NCI-H2171 treated with DMSO at 0.1 percent for 48 hours (cell line): ENCODE results near the gene MORC1.
A peak's percentile ranks its signal among the peaks of the same experiment; 100 is the strongest.

Source experiments
- DNase-seq: peaks from one replicate; lab custom pipeline; 2025; lab: John Stamatoyannopoulos, UW

MORC1 gene

DNA sequence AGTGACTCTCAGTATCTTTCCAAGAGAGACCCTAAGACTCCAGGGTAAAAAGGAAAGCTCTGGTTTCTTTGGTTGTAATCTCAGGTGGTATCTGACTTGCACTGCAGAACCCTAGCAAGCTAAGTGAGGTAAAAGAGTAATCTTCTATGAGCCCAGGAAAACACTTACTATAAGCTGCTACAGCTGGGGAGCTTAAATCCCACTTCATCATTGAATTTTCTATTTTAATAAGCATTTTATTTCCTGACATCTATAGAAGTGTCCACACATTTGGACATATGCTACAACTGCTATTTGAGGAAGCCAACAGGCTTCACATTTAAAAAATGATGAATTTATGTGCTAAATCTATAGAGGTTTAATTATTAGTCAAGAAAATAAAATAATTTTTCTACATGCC lies 91.1 kb downstream of the MORC1 start:
- DNase-seq: no peak

DNA sequence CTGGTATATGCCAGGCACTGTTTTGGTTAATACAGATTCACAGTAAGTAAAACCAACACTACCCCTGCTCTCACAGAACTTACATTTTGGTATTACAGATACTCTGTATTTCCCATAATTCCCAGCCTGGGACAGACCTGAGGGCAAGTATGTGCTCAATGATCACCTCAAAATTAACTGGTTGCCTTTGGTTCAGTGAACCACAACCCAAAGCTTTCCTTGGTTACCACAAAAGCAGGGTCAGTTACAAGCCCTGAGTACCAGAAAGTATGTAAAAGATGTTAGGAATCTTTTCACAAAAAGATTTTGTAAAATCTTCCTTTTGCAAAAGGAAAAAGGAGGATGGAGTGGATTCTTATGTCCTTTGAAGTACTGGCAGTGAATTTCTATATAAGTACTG lies 92.0 kb downstream of the MORC1 start:
- DNase-seq: no peak

DNA sequence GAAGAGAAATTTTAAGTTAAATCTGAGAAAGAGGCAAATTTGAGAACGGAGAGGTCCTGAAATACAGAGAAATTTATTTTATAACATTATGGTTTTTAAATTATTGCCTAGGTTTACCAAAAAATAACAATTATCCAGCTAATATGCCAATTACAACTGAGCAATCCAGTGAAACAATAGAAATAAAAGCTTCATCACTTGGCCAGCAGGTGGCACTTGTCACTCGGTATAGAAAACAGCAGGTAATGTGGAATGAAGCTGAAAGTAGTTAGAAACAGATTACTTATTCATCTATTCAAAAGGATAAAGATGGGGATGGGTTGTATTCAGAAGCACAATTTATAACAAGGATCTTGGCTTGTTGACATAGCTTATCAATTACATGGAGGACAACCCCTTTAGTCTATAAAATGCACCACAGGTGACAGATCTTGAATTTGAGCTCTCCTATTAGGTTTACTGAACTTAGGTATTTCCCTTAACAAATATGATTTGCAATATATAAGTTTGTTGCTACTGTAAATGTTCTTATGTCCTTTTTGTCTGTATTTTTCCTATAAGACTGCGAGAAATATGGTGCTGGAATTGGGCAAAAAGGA lies 94.2 kb downstream of the MORC1 start:
- DNase-seq: peak; percentile 66

DNA sequence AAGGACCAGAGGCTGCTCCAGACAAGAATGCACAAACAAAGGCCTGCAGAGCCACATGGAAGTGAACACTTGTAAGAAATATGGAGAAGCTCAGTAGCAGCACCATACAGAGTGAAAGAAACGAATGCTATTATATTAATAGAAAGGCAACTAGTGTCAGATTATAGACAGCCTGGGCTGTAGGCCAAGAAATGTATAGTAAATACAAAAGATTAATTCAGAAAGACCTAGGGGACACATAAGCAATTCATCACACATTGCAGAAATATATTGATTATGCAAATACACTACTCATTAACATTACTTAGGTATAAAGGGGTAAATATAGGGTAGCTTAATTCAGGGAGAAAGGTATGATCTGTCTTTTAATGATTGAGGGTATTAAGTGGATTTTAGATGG lies 94.8 kb downstream of the MORC1 start:
- no peak for DNase-seq

DNA sequence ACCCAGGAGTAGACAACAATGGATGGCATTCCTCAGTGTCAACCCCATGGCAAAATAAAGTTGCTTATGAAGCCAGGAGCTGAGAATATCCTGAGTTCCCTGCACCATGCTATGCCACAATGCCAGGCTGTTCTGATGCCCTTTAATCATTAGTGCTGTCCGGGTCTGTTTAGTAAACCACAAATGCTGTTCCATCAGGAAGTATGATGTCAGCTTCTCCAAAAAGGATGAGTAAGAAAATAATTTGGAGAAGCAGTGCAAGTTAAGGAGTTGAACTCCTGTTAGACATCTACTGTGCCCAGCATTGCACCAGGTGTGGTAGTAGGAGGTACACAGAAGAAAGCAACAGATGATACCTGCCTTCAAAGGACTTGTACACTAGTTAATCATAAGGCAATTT lies 96.4 kb downstream of the MORC1 start:
- DNase-seq: no peak

DNA sequence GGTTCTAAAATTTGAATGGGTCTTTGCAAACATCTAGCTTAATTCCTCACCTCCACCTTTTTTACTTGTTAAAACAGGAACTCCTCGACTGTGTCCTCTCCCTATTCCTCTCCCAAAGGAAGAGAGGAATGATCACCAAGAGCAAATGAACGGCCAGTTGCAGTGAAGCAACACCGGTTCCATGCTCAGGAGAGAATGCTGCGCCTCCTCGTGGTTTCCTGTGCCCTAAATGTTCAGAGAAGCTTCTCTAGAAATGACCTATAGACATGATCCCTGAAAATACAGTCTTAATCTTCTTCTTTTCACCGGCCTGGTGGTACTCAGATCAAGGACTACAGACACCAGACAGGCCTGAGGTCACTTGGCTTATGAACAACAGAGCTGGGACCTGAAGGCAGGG lies 99.1 kb downstream of the MORC1 start:
- DNase-seq: no peak

DNA sequence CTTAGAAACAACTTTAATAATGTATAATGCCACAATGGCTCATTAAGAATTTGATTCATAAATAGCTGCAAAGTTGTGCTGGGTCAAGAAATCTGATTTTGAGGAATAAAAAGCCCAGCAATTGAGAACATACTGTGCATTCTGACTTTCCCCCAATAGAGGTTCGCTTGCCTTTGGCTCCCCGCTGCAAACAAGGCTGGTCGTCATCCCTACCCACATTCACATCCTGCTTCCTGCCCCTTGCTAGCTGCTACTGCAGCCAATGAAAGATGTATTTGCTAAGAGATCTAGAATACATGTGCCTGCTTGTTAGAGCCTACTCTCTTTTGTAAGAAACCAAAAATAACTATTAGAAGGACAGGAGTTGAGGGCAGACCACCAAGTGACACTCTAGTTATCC lies 112.5 kb downstream of the MORC1 start:
- no peak for DNase-seq

DNA sequence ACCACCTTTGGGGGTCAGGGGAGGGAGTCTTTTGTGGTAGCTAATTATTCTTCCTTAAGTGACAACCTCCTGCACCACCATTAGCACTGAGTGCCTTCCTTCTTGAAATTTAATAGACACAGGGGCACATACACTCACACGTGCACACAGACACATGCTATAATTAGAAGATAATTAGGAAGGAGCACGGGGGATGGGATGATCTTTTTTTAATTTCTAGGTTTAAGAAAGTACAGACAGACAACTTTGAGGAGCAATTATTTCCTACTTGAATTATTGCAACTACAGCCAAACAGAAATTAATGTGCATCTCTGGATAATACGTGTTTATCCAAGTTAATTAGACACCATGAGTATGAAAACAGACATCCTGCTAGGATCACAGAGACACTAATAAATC lies 119.5 kb downstream of the MORC1 start:
- DNase-seq: no peak

DNA sequence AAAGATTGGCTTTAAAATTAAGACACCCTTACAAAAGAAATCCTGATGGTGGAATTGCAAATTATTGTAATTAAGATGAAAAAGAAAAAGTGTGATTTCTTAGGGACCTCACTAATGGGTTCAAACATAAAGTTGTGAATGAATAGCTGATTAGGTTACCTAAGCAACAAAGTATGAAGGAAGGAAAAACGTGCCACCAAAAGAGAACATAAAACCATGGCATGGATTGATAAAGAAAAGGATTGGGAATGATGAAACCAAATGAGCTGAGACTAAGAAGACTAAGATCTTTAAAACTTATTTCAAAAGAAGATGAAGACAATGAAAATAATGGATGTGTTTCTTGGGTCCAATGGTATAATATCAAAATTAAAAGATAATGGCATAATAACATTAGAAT lies 132.1 kb downstream of the MORC1 start:
- no peak for DNase-seq

DNA sequence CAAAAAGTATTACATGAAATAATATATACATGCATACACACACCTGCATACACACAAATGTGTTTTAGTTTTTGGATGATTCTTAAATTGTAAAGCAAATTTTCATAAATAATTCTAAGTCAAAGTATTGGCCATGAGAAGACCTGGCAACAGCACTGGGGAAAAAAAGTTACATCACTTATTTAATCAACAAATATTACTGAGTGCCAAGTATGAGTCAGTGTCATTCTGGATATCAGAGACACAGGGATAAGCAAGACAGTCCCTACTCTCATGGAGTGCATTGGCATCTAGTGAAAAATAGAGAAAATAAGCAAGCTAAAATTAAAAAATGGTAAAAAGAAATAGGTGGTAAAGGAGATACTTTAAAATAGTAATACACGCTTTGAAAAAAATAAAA lies 134.9 kb downstream of the MORC1 start:
- no peak for DNase-seq

DNA sequence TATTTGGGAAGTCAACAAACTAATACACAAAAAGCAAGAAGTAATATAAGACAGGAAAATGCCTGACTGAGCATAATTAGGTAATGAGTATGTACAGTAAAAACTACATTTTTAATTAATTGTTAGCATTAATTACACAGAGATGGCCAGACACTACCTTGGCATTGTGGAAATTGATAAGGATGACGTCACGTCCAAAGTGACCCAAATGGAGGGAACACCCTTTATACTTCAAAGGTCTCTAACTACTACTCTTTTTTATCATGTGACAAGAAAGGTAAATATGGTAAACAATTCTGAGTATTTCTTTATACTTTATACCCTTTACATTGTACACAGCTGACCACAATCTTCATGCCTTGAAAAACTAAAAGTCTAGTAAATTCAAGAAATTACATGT lies 141.9 kb downstream of the MORC1 start:
- no peak for DNase-seq

DNA sequence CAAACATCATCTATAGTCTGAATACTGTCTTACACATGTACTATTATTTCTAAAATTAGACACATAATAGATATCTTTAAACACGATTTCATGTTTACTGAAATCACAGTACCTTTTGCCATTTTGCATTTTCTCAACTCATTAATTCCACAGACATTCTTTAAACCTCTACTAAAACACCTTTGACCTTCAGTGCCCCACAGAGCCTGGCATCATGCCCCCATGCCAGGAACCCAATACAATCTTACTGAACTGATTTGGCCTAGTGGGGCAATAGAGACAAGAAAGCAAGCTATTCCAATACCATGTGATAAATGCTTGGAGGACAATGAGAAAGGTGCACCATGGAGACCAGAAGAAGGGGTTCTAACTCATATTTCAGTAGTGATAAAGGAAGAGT lies 144.9 kb downstream of the MORC1 start:
- DNase-seq: no peak

DNA sequence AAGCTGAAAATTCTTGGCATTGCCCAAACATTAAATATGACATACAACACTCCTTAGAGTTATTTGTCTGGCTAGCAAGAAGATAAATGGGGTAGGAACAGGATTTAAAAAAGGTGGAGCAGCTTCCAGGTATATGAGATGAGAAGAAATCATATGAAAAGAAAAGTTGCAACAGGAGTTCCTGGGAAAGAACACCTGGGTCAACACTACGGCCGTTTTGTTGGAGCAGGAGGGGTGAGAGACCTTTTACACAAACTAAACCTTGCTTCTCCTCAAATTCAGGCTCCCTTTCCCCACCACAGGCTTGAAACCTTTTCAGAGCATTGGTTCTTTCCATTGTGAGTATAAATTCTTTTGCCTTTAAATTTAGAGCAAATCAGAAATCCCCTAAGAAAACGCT lies 145.5 kb downstream of the MORC1 start:
- DNase-seq: no peak

DNA sequence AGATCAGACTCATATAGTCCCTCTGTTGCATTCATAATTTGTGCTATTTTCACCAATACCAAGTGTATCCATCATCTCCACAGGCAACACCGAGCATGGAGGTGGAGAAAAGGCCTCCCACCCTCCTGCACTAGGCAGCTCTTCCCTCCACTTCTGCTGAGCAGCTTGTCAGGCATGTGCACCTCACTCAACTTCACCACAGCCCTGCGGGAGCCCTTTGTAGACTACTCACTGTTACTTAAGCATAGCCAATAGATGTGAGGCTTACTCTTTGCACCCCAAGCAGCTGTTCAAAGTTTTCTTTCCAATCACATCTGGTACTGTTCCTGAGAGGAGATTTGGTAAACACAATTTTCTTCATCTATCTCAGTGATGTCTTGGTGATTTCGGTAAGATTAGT lies 147.4 kb downstream of the MORC1 start:
- no peak for DNase-seq

DNA sequence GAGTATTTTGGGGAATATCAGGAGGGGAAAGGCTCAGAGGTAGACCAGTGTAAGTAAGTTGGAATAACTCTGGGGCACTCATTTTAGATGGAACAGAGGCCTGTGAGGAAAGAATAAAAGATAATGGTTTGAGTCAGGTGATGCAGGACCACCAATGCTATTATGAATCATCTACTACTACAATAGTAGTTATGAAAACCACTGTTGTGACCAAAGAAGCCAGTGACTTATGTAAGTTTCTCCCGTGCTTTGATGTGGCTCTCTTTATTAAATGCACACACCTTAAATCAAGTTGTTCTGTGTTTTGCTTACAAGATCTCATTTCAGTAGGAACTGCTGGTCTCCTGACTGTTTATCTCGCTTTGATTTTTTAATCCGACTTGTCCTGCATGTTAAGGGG lies 151.2 kb downstream of the MORC1 start:
- DNase-seq: no peak

DNA sequence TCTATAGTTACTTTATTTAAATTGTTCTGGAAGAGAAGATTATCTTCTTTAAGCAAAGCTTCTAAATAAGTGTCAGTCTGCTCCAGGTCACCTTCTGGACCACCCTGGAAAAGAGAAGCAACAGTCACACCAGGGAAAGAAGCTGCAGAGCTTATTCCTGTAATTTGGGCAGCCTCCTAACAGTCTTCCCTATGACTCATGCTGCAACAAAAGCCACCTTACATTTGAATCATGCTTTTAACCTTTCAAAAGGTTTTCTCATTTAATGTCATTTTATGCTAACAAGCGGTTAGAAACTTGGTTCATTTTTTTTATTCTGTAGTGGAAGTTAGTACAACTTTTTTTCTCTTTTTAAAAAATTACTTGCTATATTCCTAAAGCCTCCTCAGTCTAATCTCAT lies 158.9 kb downstream of the MORC1 start:
- no peak for DNase-seq

DNA sequence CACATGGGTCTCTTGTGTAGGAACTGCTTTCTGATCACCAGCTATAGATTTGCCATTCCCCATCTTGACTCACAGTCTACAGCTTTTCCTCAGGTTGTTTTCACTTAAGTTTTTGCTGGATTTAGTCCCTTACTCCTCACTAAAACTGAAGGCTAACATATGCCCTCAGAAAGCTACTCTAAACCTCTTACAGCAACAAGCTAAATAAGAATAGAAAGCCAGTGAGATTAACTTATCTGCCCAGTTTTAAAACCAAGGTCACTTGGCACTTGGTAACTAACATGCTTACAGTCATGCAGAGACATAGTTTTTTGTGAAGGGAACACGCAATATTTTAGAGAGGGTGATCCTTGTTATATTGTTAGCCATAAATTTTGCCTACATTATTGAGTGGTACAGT lies 164.2 kb downstream of the MORC1 start, which contains the start of gene GUCA1C:
Gene GUCA1C (minus strand): TSS at position 180 of the 400 bp plus-strand sequence. CDS start 117 bp downstream, at position 63.
- DNase-seq: no peak

DNA sequence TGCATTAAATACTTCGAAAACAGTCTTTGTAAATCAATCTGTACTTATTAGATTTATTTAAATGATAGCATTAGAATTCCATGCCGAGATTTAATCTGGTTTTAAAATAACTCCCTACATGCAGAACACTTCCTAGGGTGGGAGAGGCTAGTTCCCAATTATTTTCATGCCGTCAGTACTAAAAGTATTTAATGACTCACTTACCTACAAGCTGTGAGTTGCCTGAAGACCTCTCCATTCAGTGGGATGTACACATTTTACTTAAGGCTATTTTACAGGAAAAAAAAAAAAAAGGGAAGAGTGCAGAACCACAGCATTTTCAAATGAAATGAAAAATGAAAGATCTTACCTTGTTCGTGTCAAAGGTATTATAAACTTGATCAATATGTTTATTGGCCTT lies 164.7 kb downstream of the MORC1 start:
- no peak for DNase-seq

DNA sequence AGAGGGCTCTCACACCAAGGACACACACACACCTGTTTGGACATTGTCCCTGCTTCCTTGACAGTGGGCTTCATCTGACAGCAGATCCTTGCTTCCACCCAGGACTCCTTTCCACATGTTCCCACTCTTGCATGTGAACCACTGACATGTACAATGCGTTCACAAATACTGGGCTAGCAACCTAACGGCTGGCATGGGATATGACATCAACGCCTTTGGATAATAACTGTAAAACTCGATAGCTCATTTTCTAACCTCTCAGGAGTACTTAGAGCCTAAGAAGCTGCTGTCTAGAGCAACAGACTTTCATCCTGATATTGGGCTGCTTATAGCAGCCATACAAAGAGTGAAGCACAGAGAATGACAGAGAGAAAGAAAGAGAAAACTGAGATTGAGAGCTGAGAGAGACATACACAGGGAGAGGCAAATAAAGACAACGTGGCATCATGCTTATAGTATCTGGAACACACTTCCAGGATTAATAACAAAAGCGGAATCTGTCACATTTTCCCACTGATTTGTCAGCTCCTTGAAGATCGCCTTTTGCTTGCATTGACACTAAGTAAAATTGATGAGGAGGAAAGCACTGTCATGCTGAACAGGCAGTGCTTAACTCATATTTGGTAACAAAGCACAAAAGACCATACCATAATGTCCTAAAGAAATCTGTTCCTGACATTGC lies 166.0 kb downstream of the MORC1 start:
- no peak for DNase-seq

DNA sequence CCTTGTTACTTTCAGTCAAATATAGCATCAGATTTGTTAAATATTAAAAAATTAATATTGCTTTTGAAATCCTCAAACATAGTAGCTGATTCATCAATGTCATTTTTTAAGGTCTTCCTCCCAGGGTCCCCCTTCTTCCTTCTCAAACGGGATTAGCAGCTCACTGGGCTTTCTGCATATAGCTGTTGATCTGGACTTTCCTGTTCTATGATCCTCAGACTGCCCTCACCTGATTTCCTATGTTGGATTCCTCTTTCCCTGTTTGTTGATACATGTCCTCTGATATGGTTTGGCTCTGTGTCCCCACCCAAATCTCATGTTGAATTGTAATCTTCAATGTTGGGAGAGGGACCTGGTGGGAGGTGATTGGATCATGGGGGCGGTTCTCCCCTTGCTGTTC lies 170.1 kb downstream of the MORC1 start:
- DNase-seq: no peak

DNA sequence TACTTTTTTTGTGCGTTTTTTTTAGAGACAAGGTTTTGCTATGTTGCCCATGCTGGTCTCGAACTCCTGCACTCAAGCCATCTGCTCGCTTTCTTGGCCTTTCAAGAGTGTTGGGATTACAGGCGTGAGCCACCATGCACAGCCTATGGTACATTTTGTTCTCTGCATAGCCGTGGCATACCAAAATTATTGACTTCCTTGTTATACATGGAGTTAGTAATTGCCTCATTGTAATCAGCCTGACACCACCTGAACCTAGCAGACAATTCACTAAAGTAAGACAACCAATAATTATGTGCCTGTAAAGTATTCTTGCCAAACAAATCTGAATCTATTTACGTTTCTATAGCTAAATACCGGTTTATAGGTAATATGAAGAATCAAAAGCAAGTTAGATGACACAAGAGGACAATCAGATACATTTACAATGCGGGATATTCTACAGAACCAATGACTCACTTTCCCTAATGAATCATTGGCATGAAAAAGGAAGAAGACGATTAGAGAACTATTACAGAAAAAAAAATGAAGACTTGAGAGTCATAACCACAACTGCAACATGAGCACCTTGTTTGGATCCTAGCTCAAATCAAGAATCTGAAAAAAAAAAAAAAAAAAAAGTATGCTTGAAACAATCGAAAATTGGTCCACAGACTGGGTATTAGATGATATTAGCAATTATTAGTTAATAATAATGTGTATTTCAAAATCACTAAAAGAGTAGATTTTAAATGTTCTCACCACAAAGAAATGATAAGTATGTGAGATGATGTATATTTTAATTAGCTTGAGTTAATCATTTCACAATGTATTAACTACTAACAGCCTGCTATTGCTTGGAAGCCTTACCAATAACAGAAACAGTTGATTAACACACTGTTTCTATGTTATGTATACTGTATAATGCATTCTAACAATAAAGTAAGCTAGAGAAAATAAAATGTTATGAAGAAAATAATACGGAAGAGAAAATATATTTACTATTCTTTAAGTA lies 171.3 kb downstream of the MORC1 start:
- DNase-seq: no peak

DNA sequence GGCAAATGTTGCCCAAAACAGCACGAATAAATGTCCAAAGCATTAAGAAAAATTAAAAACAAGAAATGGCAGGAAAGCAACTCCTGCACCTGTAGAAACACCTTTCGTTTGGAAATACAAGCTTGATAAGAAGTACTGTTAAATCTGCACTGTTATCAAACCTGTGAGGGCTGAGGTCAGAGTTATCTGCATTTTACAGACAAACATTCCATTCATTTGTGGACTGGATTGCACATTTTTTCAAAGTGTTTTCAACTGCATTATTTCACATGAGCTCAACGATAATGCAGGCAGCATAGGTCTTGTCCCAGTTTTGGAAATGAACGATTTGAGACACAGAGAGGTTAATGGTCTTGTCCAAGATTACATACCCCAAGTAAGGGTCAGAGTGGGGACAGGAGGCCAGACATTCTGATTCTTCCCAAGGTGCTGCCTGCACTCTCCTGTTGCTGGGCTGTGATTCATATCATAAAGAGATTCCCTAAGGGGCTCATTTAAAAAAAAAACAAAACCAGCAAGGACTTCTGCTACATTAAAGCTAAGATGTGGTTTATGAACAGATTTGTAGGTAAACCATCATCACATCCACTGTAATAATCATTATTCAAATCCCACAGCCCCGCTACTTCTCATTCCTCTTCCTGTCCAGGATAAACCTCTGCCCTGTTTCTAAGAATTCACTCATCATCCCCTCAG lies 177.2 kb downstream of the MORC1 start:
- DNase-seq: no peak
